GM12891 (cell line): Measurements from ENCODE around the gene COPRS.

Source experiments
- PAX5 ChIP-seq: IDR thresholded peaks from 2 replicates; pipeline ENCODE4 v1.6.1; 2011; ENCODE audit warnings: low read length, moderate library complexity, mild to moderate bottlenecking; ENCODE audit not compliant: insufficient read depth, severe bottlenecking
- POLR2A ChIP-seq: IDR thresholded peaks from 2 replicates; pipeline ENCODE4 v1.6.1; 2011; ENCODE audit warnings: low read depth, low read length, control low read depth
- POLR2AphosphoS5 ChIP-seq: IDR thresholded peaks from 2 replicates; pipeline ENCODE4 v1.6.1; 2011; ENCODE audit warnings: low read depth, low read length, control low read depth
- POU2F2 ChIP-seq: IDR thresholded peaks from 2 replicates; pipeline ENCODE4 v1.6.1; 2011; ENCODE audit warnings: low read depth, mild to moderate bottlenecking, control low read depth, low read length, moderate library complexity
- TAF1 ChIP-seq: IDR thresholded peaks from 2 replicates; pipeline ENCODE4 v1.6.1; 2011; ENCODE audit warnings: low read depth, low read length, control low read depth

GRCh38 chr17:31838636-31839225 lies 20.3 kb downstream of the COPRS start:
- TF ChIP-seq POLR2AphosphoS5 = no peak
- no peak for TF ChIP-seq POLR2A
- no peak for TF ChIP-seq POU2F2
- TF ChIP-seq TAF1 = no peak
- TF ChIP-seq PAX5 = no peak
